BJ (cell line): ENCODE measurements around the gene PRRG2. TPM values are rescaled to one million over a fixed set of nuclear protein-coding genes. Genes with fewer than 3 reads are reported as not detected.

Experiments
- CTCF ChIA-PET: fragments of 350-600 bp; formaldehyde crosslinking; extraction: SDS; loops from one replicate; lab custom pipeline; 2021; ENCODE audit warnings: antibody characterized with exemption, inconsistent platforms; lab: Yijun Ruan, JAX
- POLR2A ChIA-PET: fragments of 300-600 bp; sonication (Branson Sonifier 250); formaldehyde crosslinking; extraction: SDS; loops from one replicate; lab custom pipeline; 2021; ENCODE audit warnings: antibody characterized with exemption; lab: Charles Lee
- DNase-seq: peaks from one replicate; pipeline ENCODE4 v3.0.0-alpha.2; 2011; ENCODE audit warnings: low read depth
- H3K27me3 ChIP-seq: 2 replicates; pipeline ENCODE4 v1.6.0; 2011; ENCODE audit warnings: low read length; ENCODE audit not compliant: control insufficient read depth, insufficient read depth
- H3K36me3 ChIP-seq: 2 replicates; pipeline ENCODE4 v1.5.1; 2011; ENCODE audit warnings: low read length; ENCODE audit not compliant: control insufficient read depth, insufficient read depth
- H3K4me3 ChIP-seq: 2 replicates; pipeline ENCODE4 v1.5.1; 2011; ENCODE audit warnings: low read depth, mild to moderate bottlenecking, control low read depth, low read length
- polyA plus RNA-seq: library from polyadenylated mRNA; depleted of rRNA; stranded (reverse); fragments of >200 nt; gene quantifications from 2 replicates; pipeline ENCODE4 v1.2.3, GENCODE V29; 2011
- TF ChIP-seq, protein P1 (sequence below): IDR thresholded peaks from 2 replicates; pipeline ENCODE4 v1.5.1; 2011; ENCODE audit warnings: low read depth, mild to moderate bottlenecking, control low read depth, inconsistent platforms, low read length, moderate library complexity; ENCODE audit not compliant: insufficient read depth

Gene PRRG2
- polyA plus RNA-seq, 1 experiment: 0.12 TPM

DNA sequence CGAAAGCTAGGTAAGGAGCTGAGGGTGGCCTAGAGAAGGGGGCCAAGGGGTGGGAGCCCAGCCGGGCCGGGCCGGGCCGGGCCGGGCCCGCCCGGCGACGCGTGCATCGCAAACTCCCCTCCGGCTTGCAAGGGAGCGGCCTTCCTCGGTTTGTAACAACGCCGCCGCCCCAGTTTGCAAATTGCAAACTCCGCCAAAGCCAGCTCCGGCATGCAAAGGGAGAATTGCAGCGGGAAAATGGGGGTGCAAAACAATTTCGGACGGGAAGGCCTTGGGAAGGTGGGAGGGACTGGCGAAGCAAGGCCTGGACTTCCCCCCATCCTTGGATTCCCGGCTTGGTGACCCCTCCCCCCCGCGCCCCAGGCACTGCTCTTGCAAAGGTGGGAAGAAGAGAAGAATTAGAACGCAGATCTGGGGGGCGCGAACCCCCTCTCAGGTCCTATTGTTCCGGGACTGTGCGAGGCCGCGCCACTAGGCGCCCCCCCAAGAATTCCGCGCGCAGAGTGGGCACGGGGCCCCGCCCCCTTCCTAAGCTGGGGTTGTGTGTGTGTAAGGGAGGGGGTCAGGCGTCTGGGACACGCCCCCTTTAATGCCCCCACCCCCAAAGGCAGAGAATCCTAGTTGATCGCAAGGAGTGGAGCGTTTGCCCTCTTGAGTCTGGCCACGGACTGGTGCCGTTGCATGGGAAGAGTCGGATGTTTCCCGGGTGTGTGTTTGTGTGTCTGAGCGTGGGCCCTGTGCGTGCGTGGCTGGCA lies 10.8 kb downstream of the PRRG2 start:
- Histone ChIP-seq H3K27me3 (no peaks in the 10 kb centered on the region), H3K36me3 (peaks cover 9% of the 10 kb centered on the region), H3K4me3 (peak overlapping the region; percentile 53)
- POLR2A ChIA-PET: interaction anchor here (0.6 kb wide), 1 partner anchor 47 kb away, joined by 3 read pairs; no protein-coding TSS in a partner anchor
- TF ChIP-seq, protein P1, sequence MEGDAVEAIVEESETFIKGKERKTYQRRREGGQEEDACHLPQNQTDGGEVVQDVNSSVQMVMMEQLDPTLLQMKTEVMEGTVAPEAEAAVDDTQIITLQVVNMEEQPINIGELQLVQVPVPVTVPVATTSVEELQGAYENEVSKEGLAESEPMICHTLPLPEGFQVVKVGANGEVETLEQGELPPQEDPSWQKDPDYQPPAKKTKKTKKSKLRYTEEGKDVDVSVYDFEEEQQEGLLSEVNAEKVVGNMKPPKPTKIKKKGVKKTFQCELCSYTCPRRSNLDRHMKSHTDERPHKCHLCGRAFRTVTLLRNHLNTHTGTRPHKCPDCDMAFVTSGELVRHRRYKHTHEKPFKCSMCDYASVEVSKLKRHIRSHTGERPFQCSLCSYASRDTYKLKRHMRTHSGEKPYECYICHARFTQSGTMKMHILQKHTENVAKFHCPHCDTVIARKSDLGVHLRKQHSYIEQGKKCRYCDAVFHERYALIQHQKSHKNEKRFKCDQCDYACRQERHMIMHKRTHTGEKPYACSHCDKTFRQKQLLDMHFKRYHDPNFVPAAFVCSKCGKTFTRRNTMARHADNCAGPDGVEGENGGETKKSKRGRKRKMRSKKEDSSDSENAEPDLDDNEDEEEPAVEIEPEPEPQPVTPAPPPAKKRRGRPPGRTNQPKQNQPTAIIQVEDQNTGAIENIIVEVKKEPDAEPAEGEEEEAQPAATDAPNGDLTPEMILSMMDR: no peak
- CTCF ChIA-PET: no interaction called here
- no peak for DNase-seq

DNA sequence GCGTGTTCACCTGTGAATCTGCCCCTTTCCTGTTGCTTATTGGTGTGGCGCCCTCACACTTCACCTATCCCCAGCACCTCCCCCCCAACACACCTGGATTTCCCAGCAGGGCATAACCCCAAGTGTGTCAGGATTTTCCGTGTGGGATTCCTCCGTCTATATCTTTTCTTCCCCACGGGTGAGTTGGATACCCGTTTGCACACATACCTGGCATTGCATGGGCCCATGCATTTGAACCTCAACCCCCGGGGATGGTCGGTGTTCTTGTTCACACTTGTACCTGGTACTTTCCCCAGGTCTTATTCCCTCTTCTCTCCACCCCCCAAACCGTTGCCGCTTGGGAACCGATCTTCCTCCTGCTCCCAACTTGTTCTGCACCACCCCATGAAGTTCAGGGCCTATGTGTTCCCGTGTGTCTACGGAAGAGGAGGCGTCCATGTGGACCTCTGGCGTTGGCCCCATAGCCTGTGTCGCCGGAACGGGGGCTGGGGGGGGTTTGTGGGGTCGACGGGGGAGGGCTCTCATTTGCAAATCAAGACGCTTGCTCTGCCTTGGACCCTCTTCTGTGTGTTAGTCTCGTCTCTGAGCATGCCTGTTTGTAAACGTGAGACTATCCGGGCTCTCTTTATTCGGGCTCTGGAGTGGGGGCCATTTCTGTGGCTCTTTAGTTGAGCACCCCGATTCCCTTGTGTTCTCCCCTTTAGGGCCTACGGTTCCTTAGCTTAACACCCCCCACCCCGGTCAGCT lies 11.5 kb downstream of the PRRG2 start:
- TF ChIP-seq, protein P1: no peak
- ChIA-PET CTCF (interaction anchor here (0.9 to 1.7 kb wide), 2 partner anchors 22 to 80 kb away, joined by 6 to 8 read pairs; no protein-coding TSS in a partner anchor), POLR2A (interaction anchor here (0.5 to 0.9 kb wide), 4 partner anchors 46 to 253 kb away, joined by 3 to 9 read pairs (median 4); partner anchors contain the start of genes RCN3 and RRAS)
- no peaks in the 10 kb centered on the region for H3K27me3 ChIP-seq
- no peak for DNase-seq
- peak overlapping the region; percentile 53 for H3K4me3 ChIP-seq
- H3K36me3 ChIP-seq: peaks cover 11% of the 10 kb centered on the region

DNA sequence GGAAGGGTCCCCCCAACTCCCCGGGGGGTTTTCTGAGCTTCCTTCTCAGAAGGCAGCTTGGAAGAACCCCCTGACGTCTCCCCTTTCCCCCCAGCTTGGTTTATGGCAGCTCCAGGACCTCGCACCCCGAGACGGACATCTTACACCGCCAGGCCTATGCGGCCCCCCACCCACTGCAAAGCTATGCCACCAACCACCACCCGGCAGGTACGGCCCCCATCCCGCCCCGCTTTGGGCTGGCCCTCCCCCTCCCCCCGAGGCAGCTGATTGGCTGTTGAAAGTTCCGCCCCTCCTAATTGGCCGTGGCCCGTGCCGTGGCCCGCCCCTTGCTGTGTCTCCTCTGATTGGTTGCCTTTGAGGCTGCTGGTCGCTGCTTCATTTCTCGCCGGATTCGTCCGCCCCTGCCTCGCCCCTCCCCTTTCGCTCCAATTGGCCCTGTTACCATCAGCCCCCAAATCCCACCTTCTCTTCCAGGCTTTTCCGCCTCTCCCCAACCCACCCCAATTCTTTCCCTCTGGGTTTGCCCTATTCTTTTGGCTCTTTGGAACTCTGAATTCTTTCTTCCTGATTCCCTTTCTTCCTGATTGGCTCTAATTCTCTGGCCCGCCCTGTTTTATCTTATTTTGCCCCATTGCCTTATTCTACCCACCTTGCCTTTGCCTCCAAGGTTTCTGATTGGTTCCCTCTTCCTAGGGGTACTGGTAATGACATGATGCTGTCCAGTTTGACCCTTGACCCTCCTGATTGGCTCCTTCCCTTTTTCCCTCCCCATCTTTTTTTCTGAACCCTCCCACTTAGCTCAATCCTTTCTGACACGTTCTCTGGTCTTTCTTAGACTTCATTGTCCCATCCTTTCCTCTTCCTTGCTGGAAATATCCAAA lies 12.4 kb downstream of the PRRG2 start:
- CTCF ChIA-PET: interaction anchor here (0.9 to 1.7 kb wide), 3 partner anchors 23 to 79 kb away, joined by 3 to 8 read pairs (median 6); no protein-coding TSS in a partner anchor
- POLR2A ChIA-PET: interaction anchor here (0.5 to 0.9 kb wide), 3 partner anchors 46 to 254 kb away, joined by 4 to 9 read pairs (median 4); partner anchors contain the start of genes RCN3 and RRAS
- Histone ChIP-seq H3K4me3 (peak overlapping the region; percentile 53), H3K36me3 (peaks cover 12% of the 10 kb centered on the region), H3K27me3 (no peaks in the 10 kb centered on the region)
- peak; percentile 51 for DNase-seq
- TF ChIP-seq, protein P1: no peak

DNA sequence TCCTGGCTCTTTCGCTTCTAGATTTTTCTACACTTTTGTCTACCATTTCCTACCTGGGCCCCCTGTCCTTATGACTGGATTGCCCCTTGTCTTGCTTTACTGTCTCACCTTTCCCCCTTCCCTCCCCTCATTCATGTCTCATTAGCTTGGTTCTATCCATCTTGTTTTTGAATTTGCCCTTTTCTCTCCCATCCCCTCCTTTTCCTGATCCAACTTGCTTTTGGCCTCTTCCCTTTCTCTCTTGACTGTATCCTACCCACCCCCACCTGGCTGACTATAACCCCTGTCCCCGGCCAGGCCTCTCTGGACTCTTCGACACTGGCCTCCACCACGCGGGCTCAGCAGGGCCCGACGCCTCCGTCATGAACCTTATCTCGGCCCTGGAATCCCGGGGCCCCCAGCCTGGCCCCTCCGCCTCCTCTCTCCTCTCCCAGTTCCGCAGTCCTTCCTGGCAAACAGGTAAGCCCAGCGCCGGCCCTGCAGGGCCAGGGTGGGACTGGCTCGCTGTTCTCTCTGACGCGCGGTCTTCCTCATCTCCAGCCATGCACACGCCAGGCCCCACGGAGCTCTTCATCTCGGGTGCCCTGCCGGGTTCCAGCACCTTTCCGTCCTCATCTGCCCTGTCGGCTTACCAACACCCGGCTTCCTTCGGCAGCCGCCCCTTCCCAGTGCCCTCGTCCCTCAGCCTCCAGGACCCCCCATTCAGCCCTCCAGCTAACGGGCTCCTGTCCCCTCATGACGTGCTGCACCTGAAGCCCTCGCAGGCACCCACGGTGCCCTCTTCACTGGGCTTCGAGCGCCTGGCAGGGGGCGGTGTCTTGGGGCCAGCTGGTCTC lies 13.3 kb downstream of the PRRG2 start:
- ChIA-PET POLR2A (no interaction called here), CTCF (interaction anchor here (1.0 to 1.7 kb wide), 2 partner anchors 46 to 78 kb away, joined by 3 to 8 read pairs; no protein-coding TSS in a partner anchor)
- Histone ChIP-seq H3K27me3 (no peaks in the 10 kb centered on the region), H3K36me3 (peaks cover 15% of the 10 kb centered on the region), H3K4me3 (no peak overlapping the region)
- TF ChIP-seq, protein P1: no peak
- DNase-seq: no peak
